LNCAP (cell line): ENCODE results near the gene CD9.

Experiments
- CTCF ChIP-seq: fragments of 450-650 bp; IDR thresholded peaks from 2 replicates; pipeline ENCODE4 v1.5.1; 2017; ENCODE audit warnings: mild to moderate bottlenecking

The CD9 gene

DNA sequence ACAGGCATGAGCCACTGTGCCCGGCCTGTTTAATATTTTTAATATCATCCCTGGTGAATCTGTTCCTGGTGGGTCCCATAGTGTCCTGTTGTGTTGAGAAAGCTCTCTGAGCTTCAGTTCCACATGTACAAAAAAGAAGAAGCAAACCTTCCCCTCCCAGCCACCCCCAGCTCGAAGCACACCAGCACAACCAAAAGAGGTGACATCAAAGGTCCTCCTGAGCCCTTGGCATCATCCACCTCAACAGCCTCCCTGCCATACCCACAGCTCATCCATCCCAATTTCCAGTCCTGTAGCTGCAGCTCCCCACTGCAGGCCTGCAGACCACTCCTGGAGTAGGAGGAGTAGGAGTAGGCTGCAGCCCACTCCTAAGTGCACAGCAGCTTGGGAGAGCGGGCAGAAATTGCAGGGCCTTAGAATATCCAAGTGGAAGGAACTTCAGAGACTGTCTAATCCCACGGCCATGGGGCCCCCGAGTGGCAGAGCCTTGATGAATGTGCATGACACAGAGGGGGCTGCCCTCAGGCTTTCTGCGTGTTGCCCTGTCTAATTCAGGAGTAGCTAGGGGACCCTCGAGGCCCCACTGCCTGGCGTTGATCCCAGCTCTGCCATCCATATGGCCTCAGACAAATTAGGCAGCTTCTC lies 36.7 kb upstream of the CD9 start:
- no peak for TF ChIP-seq CTCF

GRCh38 chr12:6165395-6165794 lies 34.8 kb upstream of the CD9 start:
- TF ChIP-seq CTCF: no peak

GRCh38 chr12:6166808-6167207 lies 33.4 kb upstream of the CD9 start:
- TF ChIP-seq CTCF: no peak

DNA sequence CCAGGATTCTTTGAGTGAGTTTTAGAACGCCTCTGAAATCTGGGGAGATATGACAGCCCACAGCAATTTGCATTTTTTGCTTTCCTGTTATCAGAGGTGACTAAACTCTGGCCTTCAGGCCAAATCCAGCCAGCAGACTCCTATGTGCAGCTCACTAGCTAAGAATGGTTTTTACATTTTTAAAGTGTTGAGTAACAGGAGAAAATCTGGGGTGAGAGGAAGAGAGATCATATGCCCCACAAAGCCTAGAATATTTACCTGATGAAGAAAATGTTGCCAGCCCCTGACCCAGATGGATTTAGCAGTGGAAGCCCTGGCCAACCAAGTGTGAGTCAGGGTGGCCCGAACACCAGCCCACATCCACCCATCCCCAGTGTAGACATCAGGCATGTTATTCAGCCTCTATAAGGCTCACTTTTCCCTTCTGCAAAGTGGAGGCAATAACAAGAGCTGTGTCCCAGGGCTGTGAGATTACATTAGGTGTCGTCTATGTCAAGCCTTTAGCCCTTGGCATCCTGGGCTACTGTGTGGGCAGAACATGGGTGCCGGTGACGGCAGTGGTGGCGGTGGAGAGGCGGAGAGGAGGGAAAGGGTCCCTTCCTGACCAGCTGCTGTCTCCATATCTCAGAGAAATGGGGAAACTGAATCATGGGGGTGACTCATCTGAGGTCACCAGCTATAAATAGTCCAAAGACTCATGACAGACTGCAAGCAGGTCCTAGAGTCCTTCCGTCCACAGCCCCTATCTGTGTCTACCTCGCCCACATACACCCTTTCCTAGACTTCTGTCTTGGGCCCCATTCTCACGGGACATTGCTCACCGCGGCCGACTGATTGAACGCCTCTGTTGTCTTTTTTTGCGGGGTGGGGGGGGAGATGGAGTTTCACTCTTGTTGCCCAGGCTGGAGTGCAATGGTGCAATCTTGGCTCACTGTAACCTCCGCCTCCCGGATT lies 32.6 kb upstream of the CD9 start:
- TF ChIP-seq CTCF: no peak

GRCh38 chr12:6171409-6172015 lies 28.7 kb upstream of the CD9 start:
- no peak for TF ChIP-seq CTCF

DNA sequence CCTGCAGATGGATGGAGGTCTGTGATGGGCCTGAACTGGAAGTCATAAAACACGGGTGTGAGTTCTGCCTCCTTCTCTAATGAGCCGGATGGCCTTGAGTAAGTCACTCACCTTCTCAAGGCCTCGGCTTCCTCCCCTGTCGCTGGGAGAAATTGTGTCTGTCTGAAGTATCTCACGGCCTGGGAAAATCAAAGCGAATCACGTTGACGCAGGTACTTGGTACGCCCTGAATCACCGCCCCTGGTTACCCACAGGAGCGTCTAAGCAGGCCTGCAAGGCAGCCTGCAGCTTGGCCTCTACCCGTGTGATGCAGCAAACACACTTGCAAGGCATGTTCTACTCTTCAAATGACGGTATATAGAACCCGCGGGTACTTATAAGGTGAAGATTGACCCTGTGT lies 28.1 kb upstream of the CD9 start:
- TF ChIP-seq CTCF: no peak

- TF ChIP-seq CTCF: no peak
Measured at GRCh38 chr12:6172862-6173261, 27.3 kb upstream of the CD9 start.
